ENCODE results near the gene SHC2.
"Not testable (repeated sequence)": the region's sequence is repeated elsewhere in the genome, so short reads cannot be mapped to it uniquely, and the experiment has no call there.

DNA sequence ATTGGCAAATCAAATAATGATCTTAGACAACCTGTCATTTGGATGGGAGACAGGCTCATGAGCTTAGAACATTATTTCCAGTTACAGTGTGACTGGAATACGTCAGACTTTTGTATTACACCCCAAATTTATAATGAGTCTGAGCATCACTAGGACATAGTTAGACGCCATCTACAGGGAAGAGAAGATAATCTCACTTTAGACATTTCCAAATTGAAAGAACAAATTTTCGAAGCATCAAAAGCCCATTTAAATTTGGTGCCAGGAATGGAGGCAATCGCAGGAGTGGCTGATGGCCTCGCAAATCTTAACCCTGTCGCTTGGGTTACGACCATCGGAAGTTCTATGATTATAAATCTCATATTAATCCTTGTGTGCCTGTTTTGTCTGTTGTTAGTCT is 74.6 kb downstream of the SHC2 start:
- not testable (repeated sequence) for TF ChIP-seq POLR2A (IDR thresholded peaks at IDR 0.05); POLR2AphosphoS5 (IDR thresholded peaks at IDR 0.05; ENCODE audit: insufficient read depth in 1 of 2, low read depth in 1 of 2)
- TF ChIP-seq, protein P1, sequence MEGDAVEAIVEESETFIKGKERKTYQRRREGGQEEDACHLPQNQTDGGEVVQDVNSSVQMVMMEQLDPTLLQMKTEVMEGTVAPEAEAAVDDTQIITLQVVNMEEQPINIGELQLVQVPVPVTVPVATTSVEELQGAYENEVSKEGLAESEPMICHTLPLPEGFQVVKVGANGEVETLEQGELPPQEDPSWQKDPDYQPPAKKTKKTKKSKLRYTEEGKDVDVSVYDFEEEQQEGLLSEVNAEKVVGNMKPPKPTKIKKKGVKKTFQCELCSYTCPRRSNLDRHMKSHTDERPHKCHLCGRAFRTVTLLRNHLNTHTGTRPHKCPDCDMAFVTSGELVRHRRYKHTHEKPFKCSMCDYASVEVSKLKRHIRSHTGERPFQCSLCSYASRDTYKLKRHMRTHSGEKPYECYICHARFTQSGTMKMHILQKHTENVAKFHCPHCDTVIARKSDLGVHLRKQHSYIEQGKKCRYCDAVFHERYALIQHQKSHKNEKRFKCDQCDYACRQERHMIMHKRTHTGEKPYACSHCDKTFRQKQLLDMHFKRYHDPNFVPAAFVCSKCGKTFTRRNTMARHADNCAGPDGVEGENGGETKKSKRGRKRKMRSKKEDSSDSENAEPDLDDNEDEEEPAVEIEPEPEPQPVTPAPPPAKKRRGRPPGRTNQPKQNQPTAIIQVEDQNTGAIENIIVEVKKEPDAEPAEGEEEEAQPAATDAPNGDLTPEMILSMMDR (IDR thresholded peaks at IDR 0.05) = not testable (repeated sequence)

Data from vagina (tissue), 2 donors.